ENCODE results near the gene PRDM16.

- TF ChIP-seq, protein P1, sequence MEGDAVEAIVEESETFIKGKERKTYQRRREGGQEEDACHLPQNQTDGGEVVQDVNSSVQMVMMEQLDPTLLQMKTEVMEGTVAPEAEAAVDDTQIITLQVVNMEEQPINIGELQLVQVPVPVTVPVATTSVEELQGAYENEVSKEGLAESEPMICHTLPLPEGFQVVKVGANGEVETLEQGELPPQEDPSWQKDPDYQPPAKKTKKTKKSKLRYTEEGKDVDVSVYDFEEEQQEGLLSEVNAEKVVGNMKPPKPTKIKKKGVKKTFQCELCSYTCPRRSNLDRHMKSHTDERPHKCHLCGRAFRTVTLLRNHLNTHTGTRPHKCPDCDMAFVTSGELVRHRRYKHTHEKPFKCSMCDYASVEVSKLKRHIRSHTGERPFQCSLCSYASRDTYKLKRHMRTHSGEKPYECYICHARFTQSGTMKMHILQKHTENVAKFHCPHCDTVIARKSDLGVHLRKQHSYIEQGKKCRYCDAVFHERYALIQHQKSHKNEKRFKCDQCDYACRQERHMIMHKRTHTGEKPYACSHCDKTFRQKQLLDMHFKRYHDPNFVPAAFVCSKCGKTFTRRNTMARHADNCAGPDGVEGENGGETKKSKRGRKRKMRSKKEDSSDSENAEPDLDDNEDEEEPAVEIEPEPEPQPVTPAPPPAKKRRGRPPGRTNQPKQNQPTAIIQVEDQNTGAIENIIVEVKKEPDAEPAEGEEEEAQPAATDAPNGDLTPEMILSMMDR (IDR thresholded peaks at IDR 0.05; ENCODE audit: low read length) = no peak
- no peak for TF ChIP-seq EZH2 (IDR thresholded peaks at IDR 0.05; ENCODE audit: borderline replicate concordance, low read length)
These were observed 260.8 kb downstream of the PRDM16 start for GRCh38 chr1:3329640-3330281.

Measured in OCI-LY1 (cell line).